ENCODE data around the gene BCAS2. TPM values are rescaled to one million over a fixed set of nuclear protein-coding genes. Genes with fewer than 3 reads are reported as not detected.

Gene BCAS2
- polyA plus RNA-seq, 3 donors, result 19.1 to 57.4 (median 29.3) TPM

DNA sequence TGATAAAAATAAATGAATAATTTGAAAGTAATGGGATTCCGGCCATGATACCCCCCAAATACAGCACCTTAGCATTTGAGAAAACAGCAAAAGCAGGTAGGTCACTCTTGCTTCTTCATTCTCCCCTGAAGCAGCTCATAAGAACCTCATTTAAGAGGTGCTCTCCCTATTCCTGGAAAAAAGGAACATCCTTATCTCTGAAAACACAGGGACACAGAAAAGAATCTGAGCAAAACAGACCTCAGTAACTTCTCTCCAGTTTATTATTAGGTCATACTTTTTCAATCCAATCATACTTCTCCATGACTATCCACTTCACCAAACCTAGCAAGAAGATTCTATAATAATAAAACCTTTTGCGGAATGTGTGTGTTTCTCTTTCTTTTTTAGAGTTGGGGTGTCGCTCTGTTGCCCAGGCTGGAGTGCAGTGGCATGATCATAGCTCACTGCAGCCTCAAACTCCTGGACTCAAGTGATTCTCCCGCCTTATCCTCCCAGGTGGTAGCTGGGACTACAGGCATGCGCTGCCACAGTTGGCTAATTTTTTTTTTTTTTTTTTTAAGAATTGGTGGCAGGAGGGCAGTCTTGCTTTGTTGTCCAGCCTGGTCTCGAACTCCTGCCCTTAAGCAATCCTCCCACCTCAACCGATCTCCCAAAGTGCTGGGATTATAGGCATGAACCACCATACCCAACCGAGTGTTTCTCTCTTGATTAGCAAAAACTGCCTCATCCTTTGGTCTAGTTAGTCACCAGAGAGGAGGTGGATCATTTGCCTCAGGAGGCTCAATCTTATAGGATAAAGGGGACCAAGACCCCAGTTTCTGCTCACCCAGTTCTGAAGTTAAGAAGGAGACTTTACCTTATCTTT, 59.8 kb downstream of the BCAS2 start:
- no peak overlapping the region for H3K27ac ChIP-seq (ENCODE audit: low read depth, low read length)
- 84 to 88% (median 85%) methylated on average over 8 of the region's 8 CpGs for WGBS, 3 donors

Other genes starting within 250 kb of the BCAS2 start
- gene TRIM33, start 70.4 kb downstream of the BCAS2 start, polyA plus RNA-seq, result 1 to 10 TPM; 5.4 to 7.2 (median 7.0) TPM
- gene DENND2C, start 88.4 kb upstream of the BCAS2 start, polyA plus RNA-seq, result 1 to 10 TPM; 1.1 to 1.3 (median 1.2) TPM
- gene AMPD1, start 113.9 kb upstream of the BCAS2 start, polyA plus RNA-seq, result under 1 TPM in 1 of 3 donors, not detected in 2; 0.03 TPM
- 10 to 100 TPM in 2 of 3 donors, 1 to 10 TPM in 1; 7.2 to 19.6 (median 14.6) TPM for gene NRAS, start 135.2 kb upstream of the BCAS2 start, polyA plus RNA-seq
- 100 to 1,000 TPM; 131 to 329 (median 255) TPM for gene CSDE1, start 176.4 kb upstream of the BCAS2 start, polyA plus RNA-seq
- 10 to 100 TPM; 10.5 to 21.2 (median 19.1) TPM for gene SIKE1, start 199.1 kb upstream of the BCAS2 start, polyA plus RNA-seq

Data from adipose tissue (tissue), 3 donors.